Effector CD8-positive, alpha-beta T cell (primary cell): ENCODE measurements around the gene CAPN6.

Source experiments
- DNase-seq: peaks from one replicate; lab custom pipeline; 2025; lab: John Stamatoyannopoulos, UW

Gene CAPN6

GRCh38 chrX:111199505-111199904 lies 70.8 kb downstream of the CAPN6 start:
- no peak for DNase-seq
